G401.6 (cell line): ENCODE data around the gene ZNF775.

Experiments
- FAIRE-seq: peaks from 2 replicates; lab custom pipeline; 2012; peaks lifted over from hg19 to GRCh38; lab: Jason Lieb, UNC

Gene ZNF775

DNA sequence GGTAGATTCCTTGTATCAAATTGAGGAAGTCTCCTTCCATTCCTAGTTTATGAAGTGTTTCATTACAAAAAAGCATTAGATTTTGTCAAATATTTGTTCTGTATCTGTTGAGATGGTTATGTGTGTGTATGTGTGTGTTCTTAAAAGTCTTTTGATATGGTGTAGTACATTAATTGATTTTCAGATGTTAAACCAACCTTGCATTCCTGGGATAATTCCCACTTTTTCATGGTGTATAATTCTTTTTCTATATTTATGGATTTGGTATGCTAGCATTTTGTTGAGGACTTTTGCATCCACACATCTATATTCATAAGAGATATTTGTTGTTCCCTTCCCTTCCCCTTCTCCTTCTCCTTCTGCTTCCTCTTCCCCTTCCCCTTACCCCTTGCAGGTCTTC, 62.4 kb downstream of the ZNF775 start:
- FAIRE-seq: no peak

DNA sequence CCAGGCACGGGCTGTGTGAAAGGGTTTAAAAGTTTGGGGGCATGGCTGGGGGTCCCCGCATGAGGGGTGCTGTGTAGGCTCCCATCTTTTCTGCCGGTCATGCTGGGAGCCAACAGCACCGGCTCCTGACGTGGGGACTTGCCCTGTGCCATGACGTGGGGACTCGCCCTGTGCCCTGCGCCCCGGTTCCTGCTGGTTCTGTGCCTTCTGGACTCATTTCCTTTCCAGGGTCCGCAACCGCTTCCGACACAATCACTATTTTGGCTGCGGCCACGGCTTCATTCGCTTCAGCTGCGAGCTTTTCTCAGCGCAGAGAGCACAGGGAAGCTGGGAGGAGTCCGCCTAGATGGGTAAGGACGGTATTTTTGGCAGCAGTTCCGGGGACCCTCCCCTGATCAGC, 63.7 kb downstream of the ZNF775 start:
- no peak for FAIRE-seq

DNA sequence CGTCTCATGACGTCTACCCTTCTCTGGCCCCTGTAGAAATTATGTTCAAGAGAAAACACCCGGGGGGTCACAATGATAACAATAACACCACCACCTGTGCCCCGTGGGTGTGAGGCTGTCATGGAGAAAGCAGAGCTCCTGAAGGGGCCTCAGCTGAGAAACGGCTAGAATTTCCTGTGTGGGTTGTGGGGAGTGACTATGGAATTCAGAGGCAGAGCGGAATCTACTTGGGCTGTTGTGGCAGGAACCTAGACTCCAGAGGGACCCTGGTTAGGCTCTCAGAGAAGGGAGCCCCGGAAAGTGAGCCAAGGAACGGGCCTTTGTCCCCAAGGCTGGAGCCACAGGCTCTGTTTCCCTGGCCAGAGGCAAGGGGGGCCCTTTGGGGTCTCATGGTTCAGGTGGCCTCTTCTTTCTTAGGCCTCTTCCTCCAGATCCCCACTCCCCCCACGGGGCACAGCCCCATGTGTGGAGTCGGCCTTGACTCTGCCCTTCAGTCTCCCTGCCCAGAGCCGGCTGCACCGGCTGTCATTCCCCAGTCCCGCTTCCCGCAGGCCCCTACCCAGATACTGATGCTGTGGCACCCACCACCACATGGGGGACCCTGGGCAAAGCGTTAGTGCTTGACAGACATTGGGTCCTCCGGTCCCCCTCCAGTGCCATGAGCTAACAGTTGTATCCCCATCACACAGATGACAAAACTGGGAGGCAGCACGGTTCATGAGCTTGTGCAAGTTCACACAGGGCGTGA, 64.8 kb downstream of the ZNF775 start:
- FAIRE-seq: no peak

DNA sequence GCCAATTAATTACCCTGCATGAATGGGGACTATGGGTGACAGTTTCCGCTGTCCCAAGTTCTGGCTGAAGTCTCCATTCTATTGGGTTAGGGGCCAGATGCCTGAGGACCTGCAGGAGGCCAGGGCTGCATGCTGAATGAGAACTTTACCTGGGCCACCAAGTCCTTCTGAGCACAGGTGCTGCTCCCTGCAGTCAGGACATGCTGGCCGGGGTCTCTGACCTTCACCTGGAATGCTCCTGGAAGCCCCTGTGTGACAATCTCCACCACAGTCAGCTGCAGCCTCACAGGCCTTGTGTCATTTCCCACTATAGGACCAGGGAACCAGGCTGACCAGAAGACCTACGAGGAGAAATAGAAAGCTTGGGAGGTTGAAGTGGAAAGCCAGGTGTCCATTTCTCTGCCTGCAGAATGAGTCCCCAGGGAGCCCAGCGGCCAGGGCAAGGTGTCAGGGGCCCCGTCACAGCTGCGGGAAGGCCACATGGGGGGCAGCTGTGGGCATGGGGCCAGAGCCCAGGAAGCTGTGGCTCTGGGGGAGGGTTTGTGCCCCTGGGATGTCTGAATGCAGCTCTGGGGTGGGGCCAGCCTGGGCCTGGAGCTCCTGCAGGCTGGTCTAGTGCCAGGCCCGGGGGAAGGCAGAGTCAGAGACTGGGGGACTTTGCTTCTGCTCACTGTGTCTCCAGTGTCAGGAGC, 65.7 kb downstream of the ZNF775 start:
- FAIRE-seq: no peak

DNA sequence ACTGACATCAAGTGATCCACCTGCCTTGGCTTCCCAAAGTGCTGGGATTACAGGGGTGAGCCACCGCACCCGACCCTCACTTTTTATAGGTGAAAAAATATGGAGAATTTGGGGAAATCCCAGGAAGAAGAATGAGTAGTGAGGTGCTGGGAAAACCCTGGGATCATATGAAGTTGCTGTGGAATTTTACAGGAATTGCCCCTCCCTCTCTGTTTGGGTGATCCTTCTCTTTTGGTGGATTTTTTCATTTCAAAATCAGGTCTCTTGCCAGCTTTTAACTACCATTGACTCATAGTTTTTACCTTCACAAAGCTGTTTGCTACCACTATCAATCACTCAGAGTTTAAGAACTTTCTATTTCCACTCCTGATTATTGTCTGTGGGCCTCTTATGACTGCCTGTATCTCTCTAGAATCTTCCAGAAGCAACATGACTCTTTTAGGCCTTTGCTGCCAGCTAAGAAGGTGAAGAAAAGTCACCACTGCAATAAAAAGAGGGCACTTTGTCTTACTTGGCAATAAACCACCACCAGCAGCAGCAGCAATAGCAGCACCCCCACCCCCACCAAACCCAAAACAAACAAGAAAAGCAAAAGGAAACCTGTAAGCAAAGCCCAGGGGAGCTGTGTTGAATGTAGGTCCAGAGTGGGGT, 67.3 kb downstream of the ZNF775 start:
- no peak for FAIRE-seq
